Measurements from ENCODE around the gene CDK17.
"Not testable (repeated sequence)": the region's sequence is repeated elsewhere in the genome, so short reads cannot be mapped to it uniquely, and the experiment has no call there.

The CDK17 gene

GRCh38 chr12:96396209-96396608, 4.0 kb downstream of the CDK17 start:
- DNase-seq = no peak
- intact Hi-C loops (cut with DNase I) = no loop called here

GRCh38 chr12:96395236-96395635, 5.0 kb downstream of the CDK17 start:
- no peak for DNase-seq
- intact Hi-C loops (cut with DNase I) = no loop called here

GRCh38 chr12:96393229-96393628, 7.0 kb downstream of the CDK17 start:
- DNase-seq; intact Hi-C loops (cut with DNase I): not testable (repeated sequence)

GRCh38 chr12:96392397-96392796, 7.8 kb downstream of the CDK17 start:
- intact Hi-C loops (cut with DNase I) = no loop called here
- DNase-seq = no peak

- intact Hi-C loops (cut with DNase I) = no loop called here
- DNase-seq = no peak
Observed at GRCh38 chr12:96387981-96388380, 12.3 kb downstream of the CDK17 start.

GRCh38 chr12:96386794-96387193, 13.4 kb downstream of the CDK17 start:
- intact Hi-C loops (cut with DNase I) = no loop called here
- no peak for DNase-seq

GRCh38 chr12:96383991-96384390, 16.2 kb downstream of the CDK17 start:
- intact Hi-C loops (cut with DNase I) = no loop called here
- DNase-seq = no peak

GRCh38 chr12:96383371-96383770, 16.9 kb downstream of the CDK17 start:
- intact Hi-C loops (cut with DNase I) = no loop called here
- DNase-seq = no peak

- DNase-seq; intact Hi-C loops (cut with DNase I): not testable (repeated sequence)
Observed at GRCh38 chr12:96379743-96380142, 20.5 kb downstream of the CDK17 start.

- intact Hi-C loops (cut with DNase I) = no loop called here
- DNase-seq = no peak
Observed at GRCh38 chr12:96378319-96378718, 21.9 kb downstream of the CDK17 start.

GRCh38 chr12:96376865-96377264, 23.4 kb downstream of the CDK17 start:
- no peak for DNase-seq
- intact Hi-C loops (cut with DNase I) = no loop called here

GRCh38 chr12:96375841-96376604, 24.2 kb downstream of the CDK17 start:
- DNase-seq = no peak
- intact Hi-C loops (cut with DNase I) = no loop called here

GRCh38 chr12:96375170-96375569, 25.1 kb downstream of the CDK17 start:
- intact Hi-C loops (cut with DNase I) = no loop called here
- DNase-seq = no peak

GRCh38 chr12:96371790-96372699, 28.2 kb downstream of the CDK17 start:
- intact Hi-C loops (cut with DNase I) = no loop called here
- no peak for DNase-seq

- intact Hi-C loops (cut with DNase I) = no loop called here
- no peak for DNase-seq
Observed at GRCh38 chr12:96371138-96371789, 29.0 kb downstream of the CDK17 start.

- DNase-seq = no peak
- intact Hi-C loops (cut with DNase I) = no loop called here
Observed at GRCh38 chr12:96368687-96369086, 31.6 kb downstream of the CDK17 start.

GRCh38 chr12:96368233-96368632, 32.0 kb downstream of the CDK17 start:
- intact Hi-C loops (cut with DNase I) = no loop called here
- DNase-seq = peak in 7 of 10 donors; percentile 19 to 89 (median 55)

- intact Hi-C loops (cut with DNase I) = no loop called here
- DNase-seq = no peak
Observed at GRCh38 chr12:96366381-96366654, 33.9 kb downstream of the CDK17 start.

- intact Hi-C loops (cut with DNase I) = no loop called here
- no peak for DNase-seq
Observed at GRCh38 chr12:96365604-96366380, 34.4 kb downstream of the CDK17 start.

- no peak for DNase-seq
- intact Hi-C loops (cut with DNase I) = no loop called here
Observed at GRCh38 chr12:96364092-96364700, 36.0 kb downstream of the CDK17 start.

Data from posterior cingulate gyrus (tissue), 11 donors.